ENCODE measurements around the gene HSPA1A.

DNA sequence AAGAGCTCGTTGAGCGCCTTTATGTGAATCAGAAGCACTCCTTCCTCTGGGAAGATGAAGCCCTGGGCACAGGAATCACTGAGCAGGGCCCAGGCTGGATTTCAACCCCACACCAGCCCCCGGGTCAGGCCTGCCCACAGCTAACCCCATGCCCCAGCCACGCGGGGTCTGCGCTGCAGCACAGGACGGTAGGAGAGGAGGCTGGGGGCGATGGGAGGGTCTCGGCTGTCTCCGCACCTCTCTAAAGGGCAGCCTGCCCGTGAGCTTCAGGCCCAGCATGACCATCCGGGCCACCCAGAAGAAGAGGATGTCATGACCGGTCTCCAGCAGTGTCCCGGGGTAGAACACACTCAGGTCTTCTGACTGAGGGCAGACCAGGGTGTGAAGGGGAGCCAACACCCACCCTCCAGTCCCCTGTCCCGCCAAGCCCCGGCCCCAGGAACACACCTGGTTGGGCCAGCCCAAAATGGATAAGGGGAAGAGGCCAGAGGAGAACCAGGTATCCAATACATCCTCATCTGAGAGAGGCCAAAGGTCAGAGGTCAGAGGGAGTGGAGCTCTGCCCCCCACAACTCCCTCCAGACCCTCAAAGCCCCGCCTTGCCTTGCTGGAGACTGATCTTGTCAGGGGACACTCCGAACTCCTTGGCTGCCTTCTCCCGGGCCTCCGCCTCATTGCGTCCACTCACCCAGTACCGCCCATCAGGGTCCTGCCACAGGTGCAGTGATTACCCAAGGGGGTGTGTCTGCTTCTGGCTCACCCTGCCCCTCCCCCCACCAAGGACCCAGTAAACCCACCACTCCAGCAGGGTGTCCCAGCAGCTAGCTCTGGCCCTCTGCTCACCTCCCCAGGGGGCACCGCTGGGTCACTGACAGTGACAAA is 33.9 kb upstream of the HSPA1A start:
- TF ChIP-seq CTCF (IDR thresholded peaks at IDR 0.05) (no peak), POLR2A (IDR thresholded peaks at IDR 0.05) (no peak)

Data from adrenal gland (tissue), 5 donors.